GM23338 (cell line): Measurements from ENCODE around the gene VN1R5. TPM values are rescaled to one million over a fixed set of nuclear protein-coding genes. Genes with fewer than 3 reads are reported as not detected.
A peak's percentile ranks its signal among the peaks of the same experiment; 100 is the strongest.

Experiments
- ATAC-seq: fragments of 200-7000 bp; cut with Tn5 transposase; 3 replicates; pipeline ENCODE4 v1.9.1; 2020
- DNase-seq: peaks from one replicate; pipeline ENCODE4 v3.0.0-alpha.2; 2015; ENCODE audit warnings: low spot score
- H2AFZ ChIP-seq: fragments of 200-600 bp; sonication (generic); 2 replicates; pipeline ENCODE4 v1.8.0; 2016; ENCODE audit warnings: antibody characterized with exemption, mild to moderate bottlenecking, moderate library complexity
- H3F3A ChIP-seq: fragments of 200-600 bp; sonication (generic); replicated peaks from 2 replicates; pipeline ENCODE4 v1.8.0; 2017; ENCODE audit warnings: antibody characterized with exemption, mixed run types, low read depth
- H3K27ac ChIP-seq: fragments of 200-600 bp; sonication (generic); 2 replicates; pipeline ENCODE4 v1.6.1; 2016; ENCODE audit warnings: low read depth
- H3K27me3 ChIP-seq: fragments of 200-600 bp; sonication (generic); 2 replicates; pipeline ENCODE4 v1.8.0; 2016; ENCODE audit warnings: mild to moderate bottlenecking, mixed run types, moderate library complexity; ENCODE audit not compliant: insufficient read depth
- H3K36me3 ChIP-seq: fragments of 200-600 bp; sonication (generic); 2 replicates; pipeline ENCODE4 v1.8.0; 2016; ENCODE audit warnings: mild to moderate bottlenecking; ENCODE audit not compliant: insufficient read depth
- H3K4me1 ChIP-seq: fragments of 200-600 bp; sonication (generic); 2 replicates; pipeline ENCODE4 v1.8.0; 2016; ENCODE audit warnings: mild to moderate bottlenecking, moderate library complexity; ENCODE audit not compliant: insufficient read depth
- H3K4me2 ChIP-seq: fragments of 200-600 bp; sonication (generic); 2 replicates; pipeline ENCODE4 v1.7.1; 2017; ENCODE audit warnings: mixed run types
- H3K4me3 ChIP-seq: fragments of 200-600 bp; sonication (generic); 2 replicates; pipeline ENCODE4 v1.6.1; 2016; ENCODE audit warnings: mixed run types
- H3K79me2 ChIP-seq: fragments of 200-600 bp; sonication (generic); replicated peaks from 2 replicates; pipeline ENCODE4 v1.8.0; 2017; ENCODE audit warnings: mild to moderate bottlenecking; ENCODE audit not compliant: insufficient read depth
- H3K9me2 ChIP-seq: fragments of 200-600 bp; sonication (generic); 2 replicates; pipeline ENCODE4 v1.8.0; 2017; ENCODE audit not compliant: insufficient read depth
- H4K20me1 ChIP-seq: fragments of 200-600 bp; sonication (generic); replicated peaks from 2 replicates; pipeline ENCODE4 v1.8.0; 2017; ENCODE audit warnings: mild to moderate bottlenecking; ENCODE audit not compliant: insufficient read depth
- H3K27ac Mint-ChIP-seq: 2 replicates; pipeline ENCODE4 v1.8.0; 2020; ENCODE audit warnings: inconsistent platforms, mild to moderate bottlenecking, moderate library complexity, mixed read lengths
- H3K27me3 Mint-ChIP-seq: 3 replicates; pipeline ENCODE4 v1.8.0; 2022; ENCODE audit warnings: low read depth, mild to moderate bottlenecking, moderate library complexity, mixed read lengths, inconsistent platforms; ENCODE audit not compliant: insufficient read depth, poor library complexity
- H3K36me3 Mint-ChIP-seq: 3 replicates; pipeline ENCODE4 v1.8.0; 2021; ENCODE audit warnings: low read depth, mild to moderate bottlenecking, inconsistent platforms, moderate library complexity, mixed read lengths
- H3K4me1 Mint-ChIP-seq: 3 replicates; pipeline ENCODE4 v1.8.0; 2020; ENCODE audit warnings: mild to moderate bottlenecking, inconsistent platforms, mixed read lengths
- H3K4me3 Mint-ChIP-seq: 3 replicates; pipeline ENCODE4 v1.8.0; 2021; ENCODE audit warnings: moderate library complexity, mild to moderate bottlenecking, inconsistent platforms, mixed read lengths
- H3K9me3 Mint-ChIP-seq: 3 replicates; pipeline ENCODE4 v1.8.0; 2020; ENCODE audit warnings: moderate library complexity, mild to moderate bottlenecking, inconsistent platforms, mixed read lengths
- JUNB ChIP-seq: IDR thresholded peaks from one replicate; pipeline ENCODE4 v1.6.1; 2016; ENCODE audit warnings: antibody characterized with exemption; ENCODE audit not compliant: unreplicated experiment
- NANOG ChIP-seq: IDR thresholded peaks from 2 replicates; pipeline ENCODE4 v1.6.1; 2016; ENCODE audit warnings: antibody characterized with exemption, borderline replicate concordance
- POLR2AphosphoS5 ChIP-seq: IDR thresholded peaks from 2 replicates; pipeline ENCODE4 v1.6.1; 2016; ENCODE audit warnings: antibody characterized with exemption, low read depth
- ZNF114 ChIP-seq: fragments of 250-450 bp; sonication (Bioruptor Pico); IDR thresholded peaks from 2 replicates; pipeline ENCODE4 v1.5.0; 2020; ENCODE audit warnings: mild to moderate bottlenecking, moderate library complexity
- polyA plus RNA-seq: library from polyadenylated mRNA; unstranded; fragments of >200 nt; fragmentation: Nextera tagmentation; extraction: Ambion mirVana; gene quantifications from 2 replicates; pipeline ENCODE4 v1.2.1, GENCODE V29; 2016
- total RNA-seq: library from RNA; depleted of rRNA; stranded (reverse); fragments of >200 nt; shearing (Covaris generic); gene quantifications from 2 replicates; pipeline ENCODE4 v1.2.3, GENCODE V29; 2014
- TF ChIP-seq, protein P1 (sequence below): fragments of 250-450 bp; sonication (Bioruptor Pico); IDR thresholded peaks from 2 replicates; pipeline ENCODE4 v1.5.0; 2020; ENCODE audit warnings: mild to moderate bottlenecking, moderate library complexity
- TF ChIP-seq, protein P2 (sequence below): IDR thresholded peaks from 2 replicates; pipeline ENCODE4 v1.6.1; 2016; ENCODE audit warnings: antibody characterized with exemption
- TF ChIP-seq, protein P3 (sequence below), 2 experiments: fragments of 200-600 bp in 1 of 2; sonication (generic) in 1 of 2; conservative IDR thresholded peaks; 2 replicates each; pipeline versions ENCODE4 v1.5.1 to v1.6.1; 2016 to 2017; ENCODE audit warnings: antibody characterized with exemption in 2 of 2, low read depth in 2 of 2, mild to moderate bottlenecking in 2 of 2, moderate library complexity in 1 of 2
- TF ChIP-seq, protein P4 (sequence below): IDR thresholded peaks from one replicate; pipeline ENCODE4 v1.6.1; 2018; ENCODE audit warnings: antibody characterized with exemption; ENCODE audit not compliant: unreplicated experiment

VN1R5 gene
- total and polyA plus RNA-seq, 2 experiments from 2014 or later = not detected

DNA sequence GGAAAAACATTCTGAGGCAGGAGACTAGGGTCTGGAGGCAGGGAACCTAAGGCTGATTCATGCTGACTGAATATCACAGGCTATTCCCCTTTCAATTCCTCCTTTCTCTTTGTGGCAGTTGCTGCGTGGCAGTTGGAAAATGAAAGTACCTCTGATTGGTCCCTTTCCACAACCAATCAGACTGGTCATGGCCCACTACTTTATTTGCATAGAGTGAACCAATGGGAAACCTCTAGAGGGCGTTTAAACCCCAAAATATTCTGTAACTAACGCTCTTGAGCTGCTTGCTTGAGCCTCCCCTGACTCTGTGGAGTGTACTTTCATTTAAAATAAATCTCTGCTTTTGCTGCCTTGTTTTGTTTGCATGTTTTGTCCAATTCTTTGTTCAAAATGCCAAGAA, 27.7 kb upstream of the VN1R5 start:
- no peaks in the 10 kb centered on the region for H3K4me1 ChIP-seq
- H3K36me3 ChIP-seq = no peaks in the 10 kb centered on the region
- no peaks in the 10 kb centered on the region for H3K4me1 Mint-ChIP-seq
- H3K4me3 Mint-ChIP-seq = no peak overlapping the region
- no peak overlapping the region for H3K4me3 ChIP-seq
- peaks cover 34% of the 10 kb centered on the region for H3K9me3 Mint-ChIP-seq
- peaks cover 10% of the 10 kb centered on the region; the same call in 1 of the 2 replicates for H3K9me2 ChIP-seq
- H3K27ac Mint-ChIP-seq = no peak overlapping the region
- no peaks in the 10 kb centered on the region for H3F3A ChIP-seq
- TF ChIP-seq ZNF114 = no peak
- TF ChIP-seq, protein P1, sequence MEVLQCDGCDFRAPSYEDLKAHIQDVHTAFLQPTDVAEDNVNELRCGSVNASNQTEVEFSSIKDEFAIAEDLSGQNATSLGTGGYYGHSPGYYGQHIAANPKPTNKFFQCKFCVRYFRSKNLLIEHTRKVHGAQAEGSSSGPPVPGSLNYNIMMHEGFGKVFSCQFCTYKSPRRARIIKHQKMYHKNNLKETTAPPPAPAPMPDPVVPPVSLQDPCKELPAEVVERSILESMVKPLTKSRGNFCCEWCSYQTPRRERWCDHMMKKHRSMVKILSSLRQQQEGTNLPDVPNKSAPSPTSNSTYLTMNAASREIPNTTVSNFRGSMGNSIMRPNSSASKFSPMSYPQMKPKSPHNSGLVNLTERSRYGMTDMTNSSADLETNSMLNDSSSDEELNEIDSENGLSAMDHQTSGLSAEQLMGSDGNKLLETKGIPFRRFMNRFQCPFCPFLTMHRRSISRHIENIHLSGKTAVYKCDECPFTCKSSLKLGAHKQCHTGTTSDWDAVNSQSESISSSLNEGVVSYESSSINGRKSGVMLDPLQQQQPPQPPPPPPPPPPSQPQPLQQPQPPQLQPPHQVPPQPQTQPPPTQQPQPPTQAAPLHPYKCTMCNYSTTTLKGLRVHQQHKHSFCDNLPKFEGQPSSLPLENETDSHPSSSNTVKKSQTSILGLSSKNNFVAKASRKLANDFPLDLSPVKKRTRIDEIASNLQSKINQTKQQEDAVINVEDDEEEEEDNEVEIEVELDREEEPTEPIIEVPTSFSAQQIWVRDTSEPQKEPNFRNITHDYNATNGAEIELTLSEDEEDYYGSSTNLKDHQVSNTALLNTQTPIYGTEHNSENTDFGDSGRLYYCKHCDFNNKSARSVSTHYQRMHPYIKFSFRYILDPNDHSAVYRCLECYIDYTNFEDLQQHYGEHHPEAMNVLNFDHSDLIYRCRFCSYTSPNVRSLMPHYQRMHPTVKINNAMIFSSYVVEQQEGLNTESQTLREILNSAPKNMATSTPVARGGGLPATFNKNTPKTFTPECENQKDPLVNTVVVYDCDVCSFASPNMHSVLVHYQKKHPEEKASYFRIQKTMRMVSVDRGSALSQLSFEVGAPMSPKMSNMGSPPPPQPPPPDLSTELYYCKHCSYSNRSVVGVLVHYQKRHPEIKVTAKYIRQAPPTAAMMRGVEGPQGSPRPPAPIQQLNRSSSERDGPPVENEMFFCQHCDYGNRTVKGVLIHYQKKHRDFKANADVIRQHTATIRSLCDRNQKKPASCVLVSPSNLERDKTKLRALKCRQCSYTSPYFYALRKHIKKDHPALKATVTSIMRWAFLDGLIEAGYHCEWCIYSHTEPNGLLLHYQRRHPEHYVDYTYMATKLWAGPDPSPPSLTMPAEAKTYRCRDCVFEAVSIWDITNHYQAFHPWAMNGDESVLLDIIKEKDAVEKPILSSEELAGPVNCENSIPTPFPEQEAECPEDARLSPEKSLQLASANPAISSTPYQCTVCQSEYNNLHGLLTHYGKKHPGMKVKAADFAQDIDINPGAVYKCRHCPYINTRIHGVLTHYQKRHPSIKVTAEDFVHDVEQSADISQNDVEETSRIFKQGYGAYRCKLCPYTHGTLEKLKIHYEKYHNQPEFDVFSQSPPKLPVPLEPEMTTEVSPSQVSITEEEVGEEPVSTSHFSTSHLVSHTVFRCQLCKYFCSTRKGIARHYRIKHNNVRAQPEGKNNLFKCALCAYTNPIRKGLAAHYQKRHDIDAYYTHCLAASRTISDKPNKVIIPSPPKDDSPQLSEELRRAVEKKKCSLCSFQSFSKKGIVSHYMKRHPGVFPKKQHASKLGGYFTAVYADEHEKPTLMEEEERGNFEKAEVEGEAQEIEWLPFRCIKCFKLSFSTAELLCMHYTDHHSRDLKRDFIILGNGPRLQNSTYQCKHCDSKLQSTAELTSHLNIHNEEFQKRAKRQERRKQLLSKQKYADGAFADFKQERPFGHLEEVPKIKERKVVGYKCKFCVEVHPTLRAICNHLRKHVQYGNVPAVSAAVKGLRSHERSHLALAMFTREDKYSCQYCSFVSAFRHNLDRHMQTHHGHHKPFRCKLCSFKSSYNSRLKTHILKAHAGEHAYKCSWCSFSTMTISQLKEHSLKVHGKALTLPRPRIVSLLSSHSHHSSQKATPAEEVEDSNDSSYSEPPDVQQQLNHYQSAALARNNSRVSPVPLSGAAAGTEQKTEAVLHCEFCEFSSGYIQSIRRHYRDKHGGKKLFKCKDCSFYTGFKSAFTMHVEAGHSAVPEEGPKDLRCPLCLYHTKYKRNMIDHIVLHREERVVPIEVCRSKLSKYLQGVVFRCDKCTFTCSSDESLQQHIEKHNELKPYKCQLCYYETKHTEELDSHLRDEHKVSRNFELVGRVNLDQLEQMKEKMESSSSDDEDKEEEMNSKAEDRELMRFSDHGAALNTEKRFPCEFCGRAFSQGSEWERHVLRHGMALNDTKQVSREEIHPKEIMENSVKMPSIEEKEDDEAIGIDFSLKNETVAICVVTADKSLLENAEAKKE (CRISPR knock-in tag) = no peak
- no peak for TF ChIP-seq POLR2AphosphoS5
- TF ChIP-seq, protein P2, sequence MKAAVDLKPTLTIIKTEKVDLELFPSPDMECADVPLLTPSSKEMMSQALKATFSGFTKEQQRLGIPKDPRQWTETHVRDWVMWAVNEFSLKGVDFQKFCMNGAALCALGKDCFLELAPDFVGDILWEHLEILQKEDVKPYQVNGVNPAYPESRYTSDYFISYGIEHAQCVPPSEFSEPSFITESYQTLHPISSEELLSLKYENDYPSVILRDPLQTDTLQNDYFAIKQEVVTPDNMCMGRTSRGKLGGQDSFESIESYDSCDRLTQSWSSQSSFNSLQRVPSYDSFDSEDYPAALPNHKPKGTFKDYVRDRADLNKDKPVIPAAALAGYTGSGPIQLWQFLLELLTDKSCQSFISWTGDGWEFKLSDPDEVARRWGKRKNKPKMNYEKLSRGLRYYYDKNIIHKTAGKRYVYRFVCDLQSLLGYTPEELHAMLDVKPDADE = no peak
- TF ChIP-seq, protein P3, sequence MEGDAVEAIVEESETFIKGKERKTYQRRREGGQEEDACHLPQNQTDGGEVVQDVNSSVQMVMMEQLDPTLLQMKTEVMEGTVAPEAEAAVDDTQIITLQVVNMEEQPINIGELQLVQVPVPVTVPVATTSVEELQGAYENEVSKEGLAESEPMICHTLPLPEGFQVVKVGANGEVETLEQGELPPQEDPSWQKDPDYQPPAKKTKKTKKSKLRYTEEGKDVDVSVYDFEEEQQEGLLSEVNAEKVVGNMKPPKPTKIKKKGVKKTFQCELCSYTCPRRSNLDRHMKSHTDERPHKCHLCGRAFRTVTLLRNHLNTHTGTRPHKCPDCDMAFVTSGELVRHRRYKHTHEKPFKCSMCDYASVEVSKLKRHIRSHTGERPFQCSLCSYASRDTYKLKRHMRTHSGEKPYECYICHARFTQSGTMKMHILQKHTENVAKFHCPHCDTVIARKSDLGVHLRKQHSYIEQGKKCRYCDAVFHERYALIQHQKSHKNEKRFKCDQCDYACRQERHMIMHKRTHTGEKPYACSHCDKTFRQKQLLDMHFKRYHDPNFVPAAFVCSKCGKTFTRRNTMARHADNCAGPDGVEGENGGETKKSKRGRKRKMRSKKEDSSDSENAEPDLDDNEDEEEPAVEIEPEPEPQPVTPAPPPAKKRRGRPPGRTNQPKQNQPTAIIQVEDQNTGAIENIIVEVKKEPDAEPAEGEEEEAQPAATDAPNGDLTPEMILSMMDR (conservative IDR thresholded peaks at IDR 0.05; ENCODE audit: low read depth in 2 of 2) = peak; percentile 31 to 33; a peak in 3 of 4 replicates
- TF ChIP-seq, protein P4, sequence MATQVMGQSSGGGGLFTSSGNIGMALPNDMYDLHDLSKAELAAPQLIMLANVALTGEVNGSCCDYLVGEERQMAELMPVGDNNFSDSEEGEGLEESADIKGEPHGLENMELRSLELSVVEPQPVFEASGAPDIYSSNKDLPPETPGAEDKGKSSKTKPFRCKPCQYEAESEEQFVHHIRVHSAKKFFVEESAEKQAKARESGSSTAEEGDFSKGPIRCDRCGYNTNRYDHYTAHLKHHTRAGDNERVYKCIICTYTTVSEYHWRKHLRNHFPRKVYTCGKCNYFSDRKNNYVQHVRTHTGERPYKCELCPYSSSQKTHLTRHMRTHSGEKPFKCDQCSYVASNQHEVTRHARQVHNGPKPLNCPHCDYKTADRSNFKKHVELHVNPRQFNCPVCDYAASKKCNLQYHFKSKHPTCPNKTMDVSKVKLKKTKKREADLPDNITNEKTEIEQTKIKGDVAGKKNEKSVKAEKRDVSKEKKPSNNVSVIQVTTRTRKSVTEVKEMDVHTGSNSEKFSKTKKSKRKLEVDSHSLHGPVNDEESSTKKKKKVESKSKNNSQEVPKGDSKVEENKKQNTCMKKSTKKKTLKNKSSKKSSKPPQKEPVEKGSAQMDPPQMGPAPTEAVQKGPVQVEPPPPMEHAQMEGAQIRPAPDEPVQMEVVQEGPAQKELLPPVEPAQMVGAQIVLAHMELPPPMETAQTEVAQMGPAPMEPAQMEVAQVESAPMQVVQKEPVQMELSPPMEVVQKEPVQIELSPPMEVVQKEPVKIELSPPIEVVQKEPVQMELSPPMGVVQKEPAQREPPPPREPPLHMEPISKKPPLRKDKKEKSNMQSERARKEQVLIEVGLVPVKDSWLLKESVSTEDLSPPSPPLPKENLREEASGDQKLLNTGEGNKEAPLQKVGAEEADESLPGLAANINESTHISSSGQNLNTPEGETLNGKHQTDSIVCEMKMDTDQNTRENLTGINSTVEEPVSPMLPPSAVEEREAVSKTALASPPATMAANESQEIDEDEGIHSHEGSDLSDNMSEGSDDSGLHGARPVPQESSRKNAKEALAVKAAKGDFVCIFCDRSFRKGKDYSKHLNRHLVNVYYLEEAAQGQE = no peak
- TF ChIP-seq NANOG = no peak
- TF ChIP-seq JUNB = no peak
- ATAC-seq = no peak
- peaks cover 11% of the 10 kb centered on the region; the same call in 2 of the 3 replicates for H3K36me3 Mint-ChIP-seq
- no peak overlapping the region for H3K4me2 ChIP-seq
- H2AFZ ChIP-seq = 0 out of 2 replicates have a peak overlapping the region, but pooled peaks have one; percentile 6
- H3K79me2 ChIP-seq = no peaks in the 10 kb centered on the region
- H4K20me1 ChIP-seq = no peaks in the 10 kb centered on the region
- peaks cover 2% of the 10 kb centered on the region for H3K27me3 Mint-ChIP-seq
- peak; percentile 50 for DNase-seq
- no peak overlapping the region for H3K27ac ChIP-seq
- no peaks in the 10 kb centered on the region for H3K27me3 ChIP-seq
